Activated CD4-positive, alpha-beta T cell treated with anti-CD3 and anti-CD28 coated beads, Interleukin-2, amount 50 U/mL, for 48 hours (primary cell): ENCODE measurements around the gene TMEM229B.

Experiments used
- DNase-seq, 2 experiments: peaks; one replicate each; pipeline ENCODE4 v3.0.0-alpha.2; 2020

TMEM229B gene

GRCh38 chr14:67485501-67486095 is 2.9 kb downstream of the TMEM229B start:
- DNase-seq = no peak

- DNase-seq = no peak
Observed at GRCh38 chr14:67483579-67484285, 4.8 kb downstream of the TMEM229B start.

DNA sequence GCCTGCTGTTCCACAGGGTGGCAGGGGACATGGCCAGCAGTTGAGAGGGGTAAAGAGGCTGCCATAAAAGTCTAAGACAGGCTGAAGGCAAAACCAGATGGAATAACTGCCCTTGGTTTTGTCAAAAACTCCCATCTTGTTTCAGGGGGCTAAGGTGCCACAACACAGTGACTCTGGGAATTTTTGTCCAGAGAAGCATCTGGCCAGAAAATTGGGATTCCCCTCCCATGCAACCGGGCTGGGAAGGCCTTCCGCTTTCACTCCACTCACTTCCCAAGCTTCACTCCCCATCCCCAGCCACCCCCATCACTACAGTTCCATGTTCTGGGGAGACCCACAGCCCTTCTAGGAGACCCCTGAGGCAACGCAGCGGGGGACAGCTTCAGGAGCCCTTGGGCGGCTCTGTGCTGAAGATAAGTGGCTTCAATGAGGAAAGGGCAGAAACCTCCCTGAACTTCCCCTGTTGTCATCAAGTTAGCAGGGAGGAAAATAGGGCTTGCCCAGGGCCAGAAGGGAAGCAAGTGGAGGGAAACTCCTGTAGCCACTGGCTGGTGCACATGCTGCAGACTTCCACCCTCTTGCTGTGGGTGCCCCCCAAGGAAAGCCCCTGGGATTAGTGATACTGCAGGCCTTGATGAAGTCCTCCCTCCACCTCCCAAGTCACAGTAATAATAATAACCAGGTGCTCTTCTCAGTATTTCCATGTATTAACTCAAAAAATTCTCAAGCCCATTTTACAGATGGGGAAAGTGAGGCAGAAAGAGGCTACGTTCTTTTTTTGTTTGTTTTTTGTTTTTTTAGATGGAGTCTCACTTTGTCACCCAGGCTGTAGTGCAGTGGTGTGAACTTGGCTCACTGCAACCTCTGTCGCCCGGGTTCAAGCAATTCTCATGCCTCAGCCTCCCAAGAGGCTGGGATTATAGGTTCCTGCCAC is 6.0 kb downstream of the TMEM229B start:
- DNase-seq = no peak

DNA sequence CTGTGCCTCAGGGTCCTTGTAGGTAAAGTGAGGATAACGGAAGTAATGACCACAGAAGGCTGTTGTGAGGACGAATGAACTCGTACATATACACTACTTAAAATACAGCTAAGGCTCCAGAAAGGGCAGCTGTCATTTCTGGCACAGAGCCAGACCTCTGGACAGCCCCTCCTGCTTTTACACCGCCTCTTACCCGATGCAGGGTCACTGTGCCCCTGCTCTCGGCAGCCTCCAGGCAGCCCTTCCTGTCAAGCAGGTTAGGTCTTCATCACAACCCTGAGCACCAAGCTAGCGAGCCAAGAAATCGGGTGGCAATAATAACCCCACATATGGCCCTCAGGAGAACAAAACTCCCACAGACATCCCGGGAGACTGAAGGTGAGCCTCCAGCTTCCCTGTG is 8.5 kb downstream of the TMEM229B start:
- DNase-seq = no peak

DNA sequence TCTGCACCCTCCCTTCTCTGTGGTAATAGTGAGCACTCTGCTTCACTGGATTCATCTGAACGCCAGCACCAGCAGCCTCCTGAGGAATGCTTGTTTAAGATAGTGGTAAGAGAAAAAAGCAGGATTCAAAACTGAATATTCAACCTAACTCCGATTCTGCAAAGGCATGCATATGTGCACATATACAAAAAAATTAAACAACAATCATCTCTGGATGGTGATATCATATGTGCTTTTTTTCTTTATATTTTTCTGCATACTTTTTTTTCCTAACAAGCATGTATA is 9.8 kb downstream of the TMEM229B start:
- DNase-seq = no peak

DNA sequence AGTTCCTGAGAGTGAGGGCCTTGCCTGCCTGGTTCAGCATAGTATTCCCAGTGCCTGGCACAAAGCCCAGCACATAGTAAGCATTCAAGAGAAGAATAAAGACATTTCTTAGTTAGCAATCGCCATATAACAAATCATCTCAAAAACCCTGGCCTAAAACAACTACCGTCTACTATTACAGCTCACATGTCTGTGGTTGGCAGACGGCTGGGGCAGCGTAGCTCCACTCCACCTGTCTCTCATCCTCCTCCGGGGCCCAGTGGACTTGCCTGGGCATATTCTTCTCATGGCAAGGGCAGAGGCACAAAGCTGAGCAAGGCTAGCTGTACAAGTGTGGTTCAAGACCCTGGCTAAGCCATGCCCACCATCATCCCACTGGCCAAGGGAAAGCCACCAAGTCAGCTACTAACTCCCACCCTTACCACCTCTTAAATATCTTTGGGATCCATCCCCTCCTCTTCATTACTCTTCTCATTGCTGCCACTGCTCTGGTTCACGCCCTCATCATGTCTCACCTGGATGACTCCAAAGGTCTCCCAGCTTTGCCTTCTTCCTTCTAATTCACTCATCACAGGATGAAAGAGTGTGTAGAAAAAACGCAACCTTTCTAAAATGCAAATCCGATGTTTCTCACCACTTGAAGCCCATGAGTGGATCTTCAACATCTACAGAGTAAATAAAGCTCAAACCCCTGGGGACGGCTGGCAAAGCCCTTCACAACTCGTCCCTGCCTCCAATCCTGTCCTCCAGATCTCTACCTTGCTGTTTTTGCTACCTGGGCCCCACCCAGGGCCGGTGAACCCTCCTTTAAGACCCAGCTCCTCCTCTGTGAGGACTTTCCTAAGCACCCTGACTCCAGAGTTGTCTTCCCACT is 10.4 kb downstream of the TMEM229B start:
- DNase-seq = no peak

GRCh38 chr14:67474366-67474765 is 14.2 kb downstream of the TMEM229B start:
- no peak for DNase-seq

DNA sequence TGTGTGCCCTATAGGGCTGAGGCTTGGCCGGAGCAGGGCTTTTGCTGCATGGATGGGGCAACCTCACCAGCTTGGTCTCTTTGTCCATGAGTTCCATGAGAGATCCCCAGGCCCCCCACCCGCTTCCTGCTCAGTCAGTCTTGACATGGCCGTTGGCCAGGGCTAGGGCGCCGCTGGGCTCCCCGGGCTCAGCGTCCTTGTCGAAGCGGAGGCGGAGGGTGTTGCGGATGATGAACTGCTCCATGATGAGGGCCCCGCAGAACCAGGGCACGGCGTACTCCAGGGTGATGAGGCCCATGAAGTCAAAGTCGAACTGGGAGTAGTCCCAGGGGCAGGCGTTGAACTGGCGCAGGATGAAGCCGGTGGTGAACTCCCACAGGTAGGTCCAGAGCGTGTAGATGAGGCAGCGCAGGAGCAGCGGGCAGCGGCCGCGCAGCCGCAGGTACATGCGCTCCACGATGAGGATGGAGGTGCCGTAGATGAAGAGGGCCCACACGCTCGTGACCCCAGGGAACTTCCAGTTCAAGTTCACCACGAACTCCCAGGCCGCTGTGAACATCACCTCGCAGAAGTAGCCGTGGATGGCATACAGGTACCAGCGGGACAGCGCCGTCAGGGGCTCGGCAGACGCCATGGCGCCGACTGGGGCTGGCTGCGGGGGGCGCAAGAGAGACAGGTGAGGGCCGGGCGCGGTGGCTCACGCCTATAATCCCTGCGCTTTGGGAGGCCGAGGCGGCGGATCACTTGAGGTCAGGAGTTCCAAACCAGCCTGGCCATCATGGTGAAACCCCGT is 15.0 kb downstream of the TMEM229B start:
- no peak for DNase-seq

GRCh38 chr14:67472726-67473125 is 15.8 kb downstream of the TMEM229B start:
- DNase-seq = no peak

DNA sequence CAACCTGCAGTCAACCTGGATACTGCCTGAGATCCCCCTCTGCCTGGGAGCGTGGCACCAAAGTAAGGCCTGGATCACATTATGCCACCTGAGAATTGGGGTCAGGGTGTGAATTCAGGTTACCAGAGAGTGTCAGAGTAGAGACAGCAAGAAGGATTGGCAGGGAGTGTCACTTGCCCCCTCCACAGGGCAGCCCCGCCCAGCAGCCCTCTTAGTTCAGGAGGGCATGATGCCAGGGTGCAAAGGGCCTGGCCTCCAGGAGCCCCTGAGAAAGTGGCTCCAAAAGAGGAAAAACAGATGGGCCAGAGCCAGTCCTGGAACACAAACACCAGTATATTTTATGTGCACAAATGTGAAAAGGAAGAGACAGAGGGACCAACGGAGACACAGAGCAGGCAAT is 18.6 kb downstream of the TMEM229B start:
- DNase-seq = no peak

GRCh38 chr14:67468378-67468730 is 20.2 kb downstream of the TMEM229B start:
- no peak for DNase-seq

- no peak for DNase-seq
Observed at GRCh38 chr14:67467134-67467533, 21.4 kb downstream of the TMEM229B start.

DNA sequence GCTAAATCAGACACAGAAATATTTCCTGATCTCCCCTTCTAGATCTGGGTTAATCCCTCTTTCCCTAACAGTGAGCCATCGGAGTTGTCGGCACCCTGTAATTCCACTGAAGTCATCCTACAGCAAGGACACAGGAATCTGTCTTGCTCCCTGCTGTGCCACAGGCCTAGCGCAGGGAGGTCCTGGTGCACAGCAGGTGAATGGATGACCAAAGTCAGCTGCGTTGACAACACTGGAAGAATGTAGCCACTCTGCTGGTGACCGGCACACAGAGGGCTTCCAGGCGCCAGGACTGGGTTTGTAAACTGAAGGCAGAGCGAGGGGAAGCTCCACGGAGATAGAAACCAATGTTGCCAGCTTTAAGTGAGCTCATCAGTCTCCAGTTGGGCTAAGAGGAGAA is 23.6 kb downstream of the TMEM229B start:
- DNase-seq = no peak

DNA sequence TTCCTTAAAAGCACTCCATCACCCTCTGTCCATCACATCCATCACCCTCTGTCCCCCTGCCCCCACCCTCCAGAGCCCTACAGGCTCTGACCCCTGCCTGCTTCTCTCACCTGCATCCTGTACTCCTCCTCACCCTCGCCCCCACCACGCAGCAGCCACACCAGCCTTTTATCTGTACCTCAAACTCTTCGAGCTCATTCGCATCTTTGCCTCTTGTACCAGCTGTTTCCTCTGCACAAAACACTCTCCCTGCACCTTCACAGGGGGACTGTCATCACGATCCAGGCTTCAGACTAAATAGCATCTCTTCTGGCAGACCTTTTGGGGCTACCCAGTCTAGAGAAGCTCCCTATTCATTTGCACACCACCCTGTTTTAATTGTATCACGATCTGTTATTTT is 24.1 kb downstream of the TMEM229B start:
- DNase-seq = no peak

DNA sequence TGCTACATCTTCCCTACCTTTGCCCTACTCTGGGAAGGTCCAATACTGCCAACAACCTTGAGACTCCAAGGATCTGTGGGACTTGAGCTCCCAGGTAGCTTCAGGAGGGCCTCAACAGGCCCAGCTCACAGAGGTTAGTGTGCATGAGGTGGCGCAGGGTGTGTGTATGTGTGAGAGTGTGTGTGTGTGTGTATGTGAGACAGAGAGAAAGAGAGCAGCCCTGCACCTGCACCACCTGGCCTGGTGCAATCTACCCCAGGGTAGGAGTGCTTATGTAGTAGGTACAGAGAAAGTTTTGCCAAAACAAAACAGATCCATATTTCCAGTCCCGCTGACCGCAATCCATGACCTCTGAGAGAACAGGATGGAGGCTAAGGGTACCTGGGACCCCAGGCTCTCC is 24.6 kb downstream of the TMEM229B start:
- no peak for DNase-seq

- DNase-seq = no peak
Observed at GRCh38 chr14:67461996-67462395, 26.5 kb downstream of the TMEM229B start.

DNA sequence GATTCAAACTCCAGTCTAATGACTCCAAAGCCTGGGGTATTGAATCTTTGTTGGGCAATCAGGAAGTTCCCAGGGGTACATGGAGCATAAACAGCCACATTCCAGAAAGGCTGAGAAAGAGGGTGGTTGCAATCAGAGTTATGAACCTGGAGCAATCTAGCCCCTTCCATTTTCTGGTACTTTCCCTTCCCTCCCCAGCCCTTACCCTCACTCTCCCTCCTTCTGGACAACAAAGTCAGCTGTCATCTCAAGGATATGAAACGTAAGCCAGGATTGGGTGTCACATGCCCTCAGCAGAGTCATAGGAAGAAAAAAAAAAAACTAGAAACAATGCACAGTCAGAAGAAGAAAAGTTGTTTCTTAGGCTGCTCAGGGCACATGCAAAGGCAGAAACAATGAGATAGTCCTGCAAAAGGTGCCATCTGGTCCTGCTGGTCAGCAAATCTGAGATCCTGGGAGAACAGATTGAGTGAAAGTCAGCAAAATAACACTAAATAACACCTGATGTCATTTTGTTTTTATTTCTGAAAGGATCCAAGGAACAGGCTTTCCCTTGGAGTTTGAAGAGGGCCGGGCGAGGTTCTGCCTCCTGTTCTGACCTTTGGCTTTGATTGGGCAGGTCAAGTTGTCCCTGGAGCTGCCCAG is 27.1 kb downstream of the TMEM229B start:
- no peak for DNase-seq

DNA sequence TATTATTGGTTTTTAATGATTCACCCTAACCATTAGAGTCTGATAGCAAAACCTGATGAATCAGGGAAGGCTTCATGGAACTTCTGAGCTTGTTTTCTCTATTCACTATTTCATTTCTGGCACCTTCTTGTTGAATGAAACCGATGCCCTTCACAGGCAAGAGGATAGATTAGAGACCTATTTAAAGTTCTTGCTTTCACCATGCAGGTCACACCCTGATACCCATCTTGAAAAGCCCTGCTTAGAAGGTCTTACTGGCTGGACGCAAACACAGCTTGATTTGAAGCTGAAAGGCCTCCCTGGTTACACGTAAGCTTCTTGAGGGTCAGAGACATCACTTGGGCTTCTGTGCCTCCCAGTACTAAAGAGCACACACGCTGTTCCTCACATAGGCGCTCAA is 29.2 kb downstream of the TMEM229B start:
- DNase-seq = no peak

DNA sequence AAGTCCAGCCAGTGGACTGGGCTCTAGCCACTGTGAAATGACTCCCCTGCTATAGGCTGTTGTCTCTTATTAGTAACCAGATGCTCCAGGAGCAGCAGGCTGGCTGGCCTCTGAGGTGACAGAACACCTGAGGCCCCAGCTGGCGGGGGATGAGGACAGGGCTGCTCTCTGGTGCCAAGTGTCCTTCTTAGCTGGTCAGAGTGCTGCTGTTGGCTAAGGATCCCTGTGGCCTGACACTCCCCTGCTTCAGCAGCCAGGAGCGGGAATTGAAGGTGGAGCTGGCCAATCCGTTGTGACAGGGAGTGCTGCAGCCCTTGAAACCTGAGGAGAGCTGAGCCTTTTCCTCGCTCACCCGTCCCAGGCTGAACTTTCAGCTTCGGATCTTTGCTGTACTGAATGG is 30.7 kb downstream of the TMEM229B start:
- no peak for DNase-seq

- no peak for DNase-seq
Observed at GRCh38 chr14:67456732-67457131, 31.8 kb downstream of the TMEM229B start.

DNA sequence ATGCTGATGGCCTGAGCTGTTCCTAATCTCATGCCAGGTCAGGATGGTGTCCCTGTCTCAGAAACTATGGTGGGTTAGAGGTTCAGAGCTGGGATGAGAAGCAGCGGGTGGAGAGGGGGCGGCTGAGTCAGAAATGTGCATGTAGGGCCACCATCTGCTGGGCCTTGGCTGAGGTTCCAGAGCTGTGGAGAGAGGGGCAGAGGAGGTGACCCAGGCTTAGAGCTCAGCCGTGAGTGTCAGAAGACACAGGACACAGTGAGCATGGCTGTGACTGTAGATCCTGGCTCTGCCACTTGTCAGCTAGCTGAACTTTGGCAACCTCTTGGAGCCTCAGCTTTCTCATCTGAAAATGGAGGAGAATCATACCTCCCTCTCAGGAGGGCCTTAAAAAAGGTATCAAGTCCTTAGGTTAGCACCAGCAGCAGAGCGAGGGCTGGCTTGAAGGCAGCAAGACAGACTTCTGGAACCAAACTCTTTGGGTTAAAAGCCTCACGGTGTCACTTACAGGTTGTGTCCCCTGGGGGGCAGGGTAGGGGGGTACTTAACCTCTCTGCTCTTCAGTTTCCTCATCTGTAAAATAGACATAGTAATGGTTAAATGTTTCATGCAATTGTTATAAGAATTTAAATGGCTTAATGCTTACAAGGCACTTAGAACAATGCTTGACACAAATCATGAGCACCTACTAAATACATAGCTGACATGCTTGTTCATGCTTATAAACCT is 34.8 kb downstream of the TMEM229B start:
- no peak for DNase-seq
